ENCODE measurements around the gene ARHGAP23. TPM values are rescaled to one million over a fixed set of nuclear protein-coding genes. Genes with fewer than 3 reads are reported as not detected.
"Not testable (repeated sequence)": the region's sequence is repeated elsewhere in the genome, so short reads cannot be mapped to it uniquely, and the experiment has no call there.

Gene ARHGAP23
- total RNA-seq, 1 experiment from 2014 or later: 391 TPM

DNA sequence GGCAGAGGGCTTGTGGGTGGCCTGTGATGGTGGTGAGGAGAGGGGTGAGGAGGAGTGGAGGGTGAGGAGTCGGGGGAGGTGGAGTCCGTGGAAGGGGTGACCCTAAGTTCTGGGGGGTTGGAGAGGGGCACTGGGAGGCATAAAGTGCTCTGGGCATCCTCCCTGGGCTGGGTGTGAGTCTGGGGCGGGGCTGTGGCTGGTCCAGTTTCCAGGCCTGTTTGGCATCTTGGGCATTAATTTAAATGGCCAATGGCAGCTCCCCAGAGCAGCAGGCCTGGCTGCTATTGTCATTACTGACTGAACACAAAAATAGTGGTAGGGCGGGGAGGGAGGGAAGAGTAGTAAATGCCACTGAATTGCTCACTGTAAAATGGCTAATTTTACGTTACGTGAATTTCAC lies 7.7 kb upstream of the ARHGAP23 start:
- no peak for DNase-seq (ENCODE audit: low spot score)

DNA sequence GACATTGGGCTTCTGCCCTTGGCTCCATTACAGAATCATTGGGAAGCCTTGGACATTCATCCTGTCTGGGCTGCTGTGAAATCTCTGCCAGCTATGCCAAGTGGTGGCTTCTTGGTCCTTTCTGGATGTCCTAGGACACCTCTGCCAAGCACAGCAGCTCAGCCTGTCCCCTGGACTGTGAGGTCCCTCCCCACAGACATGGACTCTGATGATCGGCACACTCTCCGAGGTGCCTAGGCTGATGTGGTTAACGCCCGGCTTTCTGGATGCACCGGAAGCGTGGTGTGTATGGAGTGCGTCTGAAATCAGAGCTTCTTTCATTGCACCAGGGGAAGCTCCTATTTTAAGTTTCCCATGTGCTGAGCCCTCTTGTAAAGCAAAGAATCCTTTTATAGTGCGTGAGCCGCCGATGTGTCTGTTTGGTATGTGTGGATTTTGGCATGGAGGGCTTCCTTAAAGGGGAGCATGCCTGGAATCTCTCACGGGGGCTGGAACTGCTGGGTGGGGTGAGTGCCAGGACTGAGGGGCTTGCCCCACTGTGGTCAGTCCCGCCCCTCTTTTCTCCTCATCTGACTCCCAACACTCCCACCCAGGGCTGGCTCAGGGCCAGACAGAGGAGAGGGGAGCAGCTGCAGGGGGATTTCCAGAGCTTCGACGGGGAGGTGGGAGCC lies 7.0 kb upstream of the ARHGAP23 start:
- DNase-seq (ENCODE audit: low spot score): no peak

DNA sequence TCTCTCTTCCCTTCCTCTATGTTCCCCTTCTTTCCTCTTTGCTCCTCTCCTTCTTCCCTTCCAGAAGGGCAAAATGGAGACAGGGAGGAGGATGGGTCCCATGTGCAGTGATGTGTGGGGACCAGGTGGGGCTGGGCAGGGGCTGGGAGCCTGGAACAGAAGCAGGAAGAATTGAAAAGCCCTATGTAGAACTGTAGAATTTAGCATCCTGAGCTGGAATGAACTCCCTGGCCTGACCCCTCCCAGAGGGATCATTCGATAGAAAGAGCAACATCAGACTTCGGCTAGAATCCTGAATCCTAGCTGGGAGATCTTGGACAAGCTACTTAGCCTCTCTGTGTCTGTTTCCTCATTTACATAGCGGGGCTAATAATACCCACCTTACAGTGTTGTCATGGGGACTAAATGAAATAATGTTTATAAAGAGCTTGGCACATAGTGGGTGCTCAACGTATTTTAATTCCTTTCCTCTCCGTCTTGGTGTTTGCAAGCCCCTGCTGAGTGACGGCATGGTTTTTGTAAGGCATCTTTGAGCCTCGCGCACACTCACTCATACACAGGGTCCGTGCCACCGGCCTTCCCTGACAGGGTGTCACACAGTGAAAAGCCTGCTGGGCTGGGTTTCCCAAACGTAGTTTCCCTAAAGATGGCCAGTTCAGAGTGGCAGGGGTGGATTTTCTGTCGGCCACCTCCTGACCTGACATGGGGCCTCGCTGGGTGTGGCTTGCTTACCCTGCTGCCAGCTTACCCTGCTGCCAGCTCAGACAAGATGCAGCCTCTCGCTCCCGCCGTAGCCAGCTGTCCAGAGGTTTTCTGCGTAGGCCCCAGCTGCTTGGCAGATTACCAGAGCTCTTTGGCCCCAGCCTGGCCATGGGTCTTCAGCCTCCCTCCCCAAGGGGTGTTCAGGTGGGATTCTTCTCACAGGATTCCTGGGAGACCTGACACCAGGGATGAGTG lies 6.1 kb upstream of the ARHGAP23 start:
- DNase-seq (ENCODE audit: low spot score): no peak

DNA sequence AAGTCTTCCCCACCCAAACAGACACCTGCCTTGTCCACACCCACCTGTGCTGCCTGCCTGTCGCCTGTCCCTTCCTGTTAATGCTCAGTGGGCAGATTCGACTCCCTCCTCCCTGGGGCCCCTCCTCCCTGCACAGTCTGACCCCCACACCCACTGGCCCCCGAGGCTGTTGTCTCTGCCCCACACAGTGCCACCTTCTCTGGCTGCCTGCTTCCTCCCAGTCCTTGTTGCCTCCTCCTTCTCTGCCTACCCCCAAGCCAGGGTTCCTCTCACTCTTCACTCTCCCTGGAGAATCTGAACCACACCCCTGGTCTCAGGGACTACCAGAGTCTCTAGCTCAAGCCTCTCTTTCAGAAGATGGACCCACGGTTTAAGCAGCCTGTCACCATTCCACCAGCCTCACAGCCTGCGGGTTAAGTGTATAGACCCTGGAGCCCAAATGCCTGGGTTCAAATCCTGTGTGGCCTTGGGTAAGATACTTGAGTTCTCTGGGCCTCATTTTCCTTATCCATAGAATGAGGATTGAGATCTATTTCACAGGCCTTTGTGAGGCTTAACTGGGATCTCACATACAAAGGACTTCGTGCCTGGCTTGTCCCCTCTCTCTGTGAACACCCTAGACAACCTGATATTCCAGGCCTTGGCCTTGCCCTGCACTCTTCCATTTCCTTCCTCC lies 3.8 kb upstream of the ARHGAP23 start:
- DNase-seq (ENCODE audit: low spot score): no peak

DNA sequence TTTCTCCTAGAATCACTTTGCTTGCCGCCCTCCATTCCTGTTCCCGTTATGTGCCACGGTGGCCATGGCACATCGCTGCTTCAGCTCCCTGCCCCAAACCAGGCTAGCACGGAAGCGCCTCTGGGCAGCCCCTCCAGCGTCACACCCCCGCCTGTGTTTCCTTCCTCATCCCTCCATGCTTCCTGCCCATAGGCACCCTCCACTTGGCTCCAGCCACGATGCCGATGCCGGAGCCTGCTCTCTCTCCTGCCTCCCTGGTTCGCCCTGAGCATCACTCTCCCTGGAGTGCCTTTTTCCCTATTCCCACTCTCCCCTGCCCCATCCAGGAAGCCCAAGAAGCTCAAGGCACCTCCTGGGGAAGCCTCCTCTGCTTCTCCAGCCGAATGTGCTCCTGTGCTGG lies 3.2 kb upstream of the ARHGAP23 start:
- DNase-seq (ENCODE audit: low spot score): no peak

DNA sequence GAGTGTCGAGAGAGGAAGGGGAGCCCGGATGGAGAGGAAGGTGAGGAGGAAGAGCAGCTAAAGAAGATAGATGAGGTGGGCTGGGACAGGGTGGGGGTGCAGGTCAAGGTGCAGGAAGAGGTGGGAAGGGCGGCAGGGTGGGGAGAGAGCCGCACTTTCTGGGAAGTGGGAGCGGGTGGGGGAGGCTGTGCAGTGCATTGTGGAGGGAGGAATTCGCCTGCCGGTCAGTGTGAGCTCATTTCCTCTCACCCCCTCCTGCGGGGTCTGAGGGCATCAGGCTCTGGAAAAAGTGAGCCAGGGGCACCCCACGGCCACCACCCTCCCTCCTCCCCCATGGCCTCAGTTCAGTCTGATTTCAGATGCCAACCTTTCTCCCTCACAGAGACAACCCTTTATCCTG lies 2.5 kb upstream of the ARHGAP23 start:
- no peak for DNase-seq (ENCODE audit: low spot score)

DNA sequence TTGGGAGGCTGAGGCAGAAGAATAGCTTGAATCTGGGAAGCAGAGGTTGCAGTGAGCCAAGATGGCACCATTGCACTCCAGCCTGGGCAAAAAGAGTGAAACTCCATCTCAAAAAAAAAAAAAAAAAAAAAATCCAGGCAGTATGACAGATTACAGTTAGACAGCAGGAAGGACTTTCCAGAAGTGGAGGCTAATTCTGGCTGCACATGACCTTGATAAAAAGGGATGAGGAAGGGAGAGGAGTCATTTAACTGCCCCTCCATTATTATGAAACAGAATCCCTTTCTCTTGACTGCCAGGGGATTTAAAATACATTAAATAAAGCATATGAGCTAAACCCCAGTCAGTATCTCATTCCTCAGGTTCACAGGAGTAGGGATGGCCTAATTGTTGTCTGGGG lies 1.8 kb upstream of the ARHGAP23 start:
- DNase-seq (ENCODE audit: low spot score): no peak

DNA sequence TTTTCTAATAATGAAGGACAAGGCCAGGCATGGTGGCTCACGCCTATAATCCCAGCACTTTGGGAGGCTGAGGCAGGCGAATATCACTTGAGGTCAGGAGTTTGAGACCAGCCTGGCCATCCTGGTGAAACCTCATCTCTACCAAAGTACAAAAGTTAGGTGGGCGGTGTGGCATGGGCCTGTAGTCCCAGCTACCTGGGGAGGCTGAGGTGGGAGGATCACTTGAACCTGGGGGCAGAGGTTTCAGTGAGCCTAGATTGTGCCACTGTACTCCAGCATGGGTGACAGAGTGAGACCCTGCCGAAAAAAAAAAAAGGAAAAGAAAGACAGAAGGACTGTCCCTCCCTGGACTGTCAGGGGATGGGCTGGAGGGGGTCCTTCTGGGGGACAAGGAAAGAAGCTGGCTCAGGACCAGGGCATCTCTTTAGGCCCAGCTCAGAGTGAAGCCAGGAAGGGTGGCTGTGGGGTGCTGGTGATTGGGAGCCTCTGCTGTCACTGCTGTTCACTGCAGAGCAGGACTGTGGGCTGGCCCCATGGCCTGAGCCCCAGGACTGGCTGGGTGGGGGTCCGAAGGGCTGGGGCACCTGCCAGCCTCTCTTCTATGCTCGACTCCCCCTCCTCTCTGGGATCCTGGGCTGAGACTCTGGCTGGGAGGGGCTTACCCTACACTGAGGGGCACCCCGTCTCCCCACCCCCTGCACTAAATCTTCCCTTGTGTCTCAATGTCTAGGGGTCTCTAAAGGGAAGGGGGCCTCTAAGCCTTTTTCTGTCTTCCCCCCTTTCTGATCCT lies 909 bp upstream of the ARHGAP23 start:
- no peak for DNase-seq (ENCODE audit: low spot score)

DNA sequence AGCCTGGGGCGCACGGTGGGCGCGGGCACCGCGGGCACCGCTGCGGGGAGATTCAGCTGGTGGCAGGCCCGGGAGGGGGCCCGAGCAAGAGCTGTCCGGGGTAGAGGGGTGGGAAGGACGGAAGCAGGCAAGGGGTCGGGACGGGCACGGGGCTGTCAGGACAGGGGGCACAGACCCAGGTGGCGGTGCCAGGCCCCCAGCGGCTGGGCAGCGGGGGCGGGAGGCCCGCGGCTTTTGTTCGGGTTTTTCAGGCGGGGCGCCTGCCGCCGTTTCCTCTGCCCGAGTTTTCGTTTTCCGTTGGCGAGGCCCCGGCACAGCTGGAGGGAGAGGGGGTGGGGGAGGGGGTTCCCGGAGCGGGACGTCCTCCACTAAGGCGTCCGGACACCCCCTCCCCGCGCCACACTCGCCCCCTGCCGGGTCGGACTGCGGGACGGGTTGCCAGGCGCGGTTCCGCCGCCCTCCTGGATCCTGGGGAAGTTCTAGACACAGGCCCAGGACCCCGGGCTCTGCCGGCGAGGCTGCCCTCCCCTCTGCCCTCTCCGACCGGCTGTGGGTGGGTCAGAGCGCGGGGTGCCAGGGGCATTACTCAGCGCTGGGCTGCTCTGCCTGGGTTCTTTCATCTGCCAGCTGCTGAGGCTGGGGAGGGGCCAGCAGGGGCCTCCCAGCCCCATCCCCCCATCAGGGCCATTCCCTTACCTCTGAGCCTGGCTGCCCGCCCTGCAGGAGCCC lies 543 bp downstream of the ARHGAP23 start:
- peak; percentile 97 for DNase-seq (ENCODE audit: low spot score)

DNA sequence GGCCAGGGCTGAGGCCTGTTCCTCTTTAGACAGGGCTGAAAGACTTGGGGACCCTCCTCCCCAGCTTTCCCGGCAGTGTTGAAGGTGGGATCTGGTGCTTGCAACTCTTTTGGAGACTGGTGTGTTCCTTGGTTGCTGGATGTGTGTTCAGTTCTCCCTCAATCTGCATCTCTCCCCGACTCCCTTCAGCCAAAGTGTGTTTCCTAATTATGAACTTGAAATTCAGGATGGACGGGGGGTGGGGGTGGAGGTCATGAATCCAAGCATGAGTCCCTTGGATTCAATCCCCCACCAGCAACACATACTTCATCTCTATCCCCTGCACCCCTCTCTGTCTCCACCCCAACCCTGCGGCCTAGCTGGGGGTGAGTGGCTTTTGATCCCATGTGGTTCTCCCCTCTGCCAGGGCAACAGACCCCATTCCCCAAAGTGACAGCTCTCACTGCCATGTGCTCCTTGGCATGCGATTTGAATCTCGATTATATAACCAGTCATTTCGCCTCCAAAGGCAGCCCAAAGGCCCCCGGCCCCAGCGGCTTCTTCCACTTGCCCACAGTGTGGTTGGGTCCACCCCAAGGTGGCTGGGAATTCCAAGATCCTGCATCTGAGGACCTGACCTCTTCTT lies 1.3 kb downstream of the ARHGAP23 start:
- DNase-seq (ENCODE audit: low spot score): no peak

DNA sequence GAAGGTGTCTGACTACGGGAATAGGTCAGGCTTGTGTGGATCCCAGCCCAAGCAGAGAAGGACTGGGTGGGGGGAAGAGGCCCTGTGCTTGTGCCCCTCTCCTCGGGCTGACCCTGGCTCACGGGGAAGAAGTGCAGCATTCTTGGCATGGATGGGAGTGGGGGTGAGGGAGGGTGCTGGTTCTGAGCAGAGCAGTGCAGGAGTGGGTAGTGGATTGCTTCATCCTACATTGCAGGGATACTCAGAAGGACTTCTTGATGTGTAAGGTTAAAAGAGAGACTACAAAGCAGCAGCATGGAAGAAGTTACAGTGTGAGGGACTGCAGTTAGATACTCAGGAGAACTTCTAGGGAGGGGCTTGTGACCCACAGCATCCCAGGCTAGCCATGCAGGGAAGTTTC lies 2.1 kb downstream of the ARHGAP23 start:
- no peak for DNase-seq (ENCODE audit: low spot score)

DNA sequence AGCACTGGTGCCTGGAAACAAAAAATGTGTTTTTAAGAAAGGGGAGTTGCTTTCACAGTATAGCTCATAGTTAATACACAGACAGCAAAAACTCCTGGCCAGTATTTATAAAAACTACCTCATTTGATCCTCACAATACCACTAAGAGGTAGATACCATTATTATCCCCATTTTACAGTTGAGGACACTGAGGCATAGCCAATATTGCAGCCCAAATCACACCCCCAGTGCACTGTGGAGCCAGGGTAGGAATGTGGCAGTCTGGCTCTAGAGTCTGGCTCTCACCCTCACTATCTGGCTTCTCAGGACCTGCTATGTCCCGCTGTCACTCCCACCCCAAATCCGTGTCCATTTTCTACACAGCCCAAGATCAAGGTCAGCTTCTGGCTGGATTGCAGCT lies 2.6 kb downstream of the ARHGAP23 start:
- DNase-seq (ENCODE audit: low spot score): no peak

DNA sequence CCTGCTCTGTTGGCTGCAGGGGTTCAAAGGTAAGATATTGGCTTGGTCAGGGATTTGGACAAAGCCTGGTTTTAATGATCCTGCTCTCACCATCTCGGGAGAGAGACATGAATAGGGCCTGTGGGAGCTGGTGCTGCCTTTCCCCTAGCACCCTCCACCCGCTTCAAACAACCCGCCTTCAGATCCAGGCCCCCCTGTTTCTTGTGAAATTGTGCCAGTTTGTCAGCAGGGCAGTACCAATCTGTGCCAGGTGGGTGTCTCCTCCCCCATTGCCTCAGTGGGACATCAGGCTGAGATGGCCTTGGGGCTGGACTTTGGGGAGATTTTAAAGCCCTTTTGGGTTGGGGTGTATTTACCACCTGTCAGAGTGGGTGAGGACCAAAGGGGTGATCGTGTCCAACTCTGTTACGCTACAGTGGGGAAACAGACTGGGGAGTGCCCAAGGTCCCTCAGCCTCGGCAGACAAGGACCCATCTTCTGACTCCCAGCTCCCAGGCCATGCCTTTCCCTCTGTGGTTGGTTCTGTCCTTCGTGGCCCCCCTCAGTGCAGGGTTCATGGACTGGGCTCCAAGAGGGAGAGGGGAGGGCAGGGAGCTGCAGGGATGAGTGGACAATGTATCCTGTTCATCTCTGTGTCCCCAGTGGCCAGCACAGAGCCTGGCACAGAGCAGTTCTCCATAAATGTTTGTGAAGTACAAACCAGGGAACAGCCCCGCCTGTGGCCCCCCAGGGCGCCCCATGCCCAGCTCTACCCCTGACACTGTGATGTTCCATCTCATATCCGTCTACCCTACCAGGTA lies 3.3 kb downstream of the ARHGAP23 start:
- no peak for DNase-seq (ENCODE audit: low spot score)

DNA sequence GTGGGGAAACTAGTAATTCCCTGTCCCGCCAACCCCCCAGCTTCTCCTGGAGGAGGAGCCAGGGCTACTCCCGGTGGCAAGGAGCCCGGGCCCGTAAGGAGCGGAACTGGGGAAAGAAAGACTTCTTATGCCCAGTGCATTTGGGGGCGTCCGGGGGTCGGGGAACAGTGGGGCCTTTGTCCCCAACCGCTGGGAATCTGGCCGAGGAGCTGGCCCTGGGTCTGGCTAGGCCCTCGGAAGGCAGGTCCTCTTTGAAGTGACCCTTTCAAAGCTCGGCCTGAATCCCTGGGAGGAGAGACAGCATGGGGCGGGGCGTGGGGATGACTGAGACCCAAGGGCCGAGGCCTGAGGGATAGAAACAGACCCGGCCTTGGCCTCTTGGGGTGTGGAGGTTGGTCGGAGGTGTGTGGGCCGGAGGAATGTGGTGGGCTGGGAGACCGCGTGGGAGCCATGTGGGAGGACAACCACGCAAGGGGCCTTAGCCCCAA lies 6.0 kb downstream of the ARHGAP23 start:
- DNase-seq (ENCODE audit: low spot score): no peak

DNA sequence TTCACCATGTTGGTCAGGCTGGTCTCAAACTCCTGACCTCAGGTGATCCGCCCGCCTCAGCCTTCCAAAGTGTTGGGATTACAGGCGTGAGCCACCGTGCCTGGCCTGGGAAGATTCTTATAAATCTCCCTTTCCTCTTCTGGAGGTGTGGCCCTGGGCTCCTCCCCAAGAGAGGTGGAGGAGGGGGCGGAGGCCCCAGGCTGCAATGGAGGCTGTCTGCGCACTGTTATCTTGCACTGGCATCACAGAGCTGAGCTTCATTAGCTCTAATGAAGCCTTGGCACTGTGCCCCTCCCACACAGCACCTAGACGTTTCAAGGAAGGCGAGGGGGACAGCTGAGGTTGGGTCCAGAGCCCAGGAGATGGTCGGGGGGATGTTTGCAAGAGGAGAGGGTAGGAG lies 7.5 kb downstream of the ARHGAP23 start:
- no peak for DNase-seq (ENCODE audit: low spot score)

DNA sequence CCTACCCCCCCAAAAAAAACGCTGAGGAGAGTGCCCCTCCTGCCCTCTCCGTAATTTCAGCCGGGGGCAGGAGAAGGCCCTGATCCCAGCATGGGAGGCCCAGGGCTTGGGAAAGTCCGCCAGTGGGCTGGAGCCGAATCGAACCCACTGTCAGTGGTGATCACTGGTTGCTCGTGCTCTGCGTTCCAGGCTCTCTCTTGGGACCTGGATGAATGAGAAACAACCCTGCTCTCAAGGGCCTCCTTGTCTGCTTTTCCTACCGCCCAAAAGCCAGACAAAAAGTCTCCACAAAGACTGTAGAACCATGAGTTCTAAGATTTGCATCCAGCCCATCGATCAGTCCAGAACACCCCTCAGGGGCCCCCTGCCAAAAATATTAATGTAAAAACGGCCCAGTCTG lies 8.1 kb downstream of the ARHGAP23 start:
- DNase-seq (ENCODE audit: low spot score): no peak

DNA sequence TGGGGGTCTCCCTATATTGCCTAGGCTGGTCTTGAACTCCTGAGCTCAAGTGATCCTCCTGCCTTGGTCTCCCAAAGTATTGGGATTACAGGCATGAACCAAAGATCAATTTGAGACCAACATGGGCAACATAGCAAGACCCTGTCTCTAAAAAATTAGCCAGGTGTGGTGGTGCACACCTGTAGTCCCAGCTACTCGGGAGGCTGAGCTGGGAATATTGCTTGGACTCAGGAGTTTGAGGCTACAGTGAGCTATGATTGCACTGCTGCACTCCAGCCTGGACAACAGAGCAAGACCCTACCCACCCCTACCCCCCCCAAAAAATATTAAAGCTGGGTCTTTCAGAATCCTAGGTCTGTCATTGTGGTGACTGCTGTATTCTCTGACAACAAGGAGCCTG lies 9.0 kb downstream of the ARHGAP23 start:
- DNase-seq (ENCODE audit: low spot score): not testable (repeated sequence)

DNA sequence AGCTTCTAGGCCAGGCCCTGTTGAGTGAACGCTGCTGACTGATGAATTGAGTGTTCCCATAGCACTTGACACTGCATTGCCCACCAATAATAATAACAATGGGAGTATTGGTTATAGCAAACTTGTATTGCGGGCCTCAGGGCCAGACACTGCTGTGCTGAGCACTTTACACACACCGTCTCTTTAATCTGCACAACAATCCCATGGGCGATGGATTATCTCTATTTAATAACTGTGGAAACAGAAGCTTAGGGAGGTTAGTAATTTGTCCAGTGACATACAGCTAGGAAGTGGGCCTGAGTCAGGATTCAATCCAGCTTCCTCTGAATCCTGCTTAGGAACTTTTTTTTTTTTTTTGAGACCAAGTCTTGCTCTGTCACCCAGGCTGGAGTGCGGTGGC lies 11.2 kb downstream of the ARHGAP23 start:
- DNase-seq (ENCODE audit: low spot score): no peak

DNA sequence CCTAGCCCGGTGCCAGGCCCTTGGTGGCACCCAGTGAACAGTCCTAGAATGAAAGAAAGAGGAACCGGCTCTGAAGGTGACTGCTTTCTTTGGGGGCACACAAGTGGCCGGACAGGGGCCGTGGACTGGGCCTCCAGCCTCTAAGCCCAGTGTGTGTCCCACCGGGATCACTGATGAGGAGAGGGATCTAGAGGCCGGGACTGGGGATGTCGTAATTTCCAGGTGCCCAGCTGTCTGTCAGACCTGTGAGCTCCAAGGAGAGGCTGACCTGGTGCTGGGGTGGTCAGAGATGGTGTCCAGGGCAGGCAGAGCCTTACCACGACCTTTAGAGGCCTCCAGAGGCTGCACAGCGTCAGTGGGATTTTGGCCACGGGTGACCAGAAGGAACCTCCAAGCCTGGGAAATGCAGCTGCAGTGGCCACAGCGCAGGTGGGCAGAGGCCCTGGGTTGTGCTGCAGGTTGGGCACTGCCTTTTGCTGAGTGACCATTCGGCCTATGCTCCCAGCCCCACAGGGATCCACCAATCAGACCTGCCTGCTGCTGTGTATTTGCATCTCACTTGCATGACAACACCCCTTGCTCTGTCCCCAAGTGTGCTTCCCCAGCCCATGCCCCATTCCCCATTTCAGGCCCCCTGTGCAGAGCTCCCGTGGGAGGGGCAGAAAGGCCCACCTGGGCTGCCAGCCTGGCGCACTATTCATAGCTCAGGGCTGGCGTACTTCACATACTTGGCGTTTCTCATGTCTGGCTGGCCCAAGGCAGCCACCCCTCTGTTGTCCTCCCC lies 12.5 kb downstream of the ARHGAP23 start:
- no peak for DNase-seq (ENCODE audit: low spot score)

Measured in HT-29 (cell line).